K562 (cell line): ENCODE data around the gene OGFR. TPM values are rescaled to one million over a fixed set of nuclear protein-coding genes. Genes with fewer than 3 reads are reported as not detected.

Experiments
- CHD7 ChIP-seq: fragments of 200-600 bp; sonication (generic); IDR thresholded peaks from one replicate; pipeline ENCODE4 v1.6.1; 2012; ENCODE audit warnings: mild to moderate bottlenecking, low read depth, low read length, inconsistent platforms
- HNRNPUL1 ChIP-seq: fragments of 200-400 bp; formaldehyde crosslinking; IDR thresholded peaks from 2 replicates; pipeline ENCODE4 v1.6.1; 2017; ENCODE audit warnings: low read length
- UBTF ChIP-seq, 2 experiments: IDR thresholded peaks; 2 replicates each; pipeline ENCODE4 v1.6.1; 2012; ENCODE audit warnings: improper control_type of control experiment in 2 of 2, low read depth in 2 of 2, low read length in 2 of 2, borderline replicate concordance in 1 of 2
- ZNF449 ChIP-seq: fragments of 250-450 bp; sonication (Bioruptor Pico); IDR thresholded peaks from 2 replicates; pipeline ENCODE4 v1.8.0; 2022; ENCODE audit warnings: moderate library complexity, mild to moderate bottlenecking, inconsistent platforms
- polyA plus RNA-seq, 8 experiments: library from polyadenylated mRNA; depleted of rRNA in 4 of 8; stranded (reverse) in 5 of 8; unstranded in 3 of 8; fragments of >200 nt; fragmentation: Nextera tagmentation in 2 of 8; fragmentation: Illumina TruSeq in 1 of 8; extraction: Ambion mirVana in 2 of 8; extraction: Trizol in 1 of 8; gene quantifications; 2 replicates each; pipeline versions ENCODE4 v1.2.1 to v1.2.3, GENCODE V29; 2011 to 2014; ENCODE audit warnings: inconsistent platforms in 1 of 8, missing spikeins in 1 of 8
- total RNA-seq, 7 experiments: library from RNA; depleted of rRNA in 6 of 7; stranded (reverse); fragments of >200 nt in 6 of 7; fragmentation: Illumina TruSeq in 2 of 7; extraction: Trizol in 2 of 7; gene quantifications; 2 replicates each; pipeline versions ENCODE4 v1.2.1 to v1.2.3, GENCODE V29; 2011 to 2021; ENCODE audit warnings: low replicate concordance in 1 of 7

Gene OGFR
- total and polyA plus RNA-seq, 9 of the 15 experiments (the other 6 are each of a cell fraction or from before 2014, with no cell fraction given) = 0.39 to 56.3 (median 17.5) TPM

GRCh38 chr20:62858058-62858830 is 53.6 kb downstream of the OGFR start (continued):
- no peak for TF ChIP-seq CHD7
- TF ChIP-seq HNRNPUL1 = no peak
- no peak for TF ChIP-seq ZNF449 (CRISPR knock-in tag)
- TF ChIP-seq UBTF (IDR thresholded peaks at IDR 0.05; ENCODE audit: borderline replicate concordance in 1 of 2, low read depth in 2 of 2, low read length in 2 of 2) = no peak
